IMR-90 (cell line): Measurements from ENCODE around the gene PCDHGA5. TPM values are rescaled to one million over a fixed set of nuclear protein-coding genes. Genes with fewer than 3 reads are reported as not detected.

Experiments used
- ATAC-seq: fragments of 200-7000 bp; cut with Tn5 transposase; 2 replicates; pipeline ENCODE4 v1.9.1; 2020; ENCODE audit warnings: low read depth, mild to moderate bottlenecking, moderate library complexity
- BruUV-seq: library from RNA; stranded (reverse); fragments of 400-500 nt; replicated peaks from 2 replicates; lab custom pipeline; 2021; lab: Mats Ljungman, UMichigan
- CTCF ChIA-PET: fragments of 300-600 bp; formaldehyde crosslinking; extraction: SDS; loops from one replicate; lab custom pipeline; 2021; ENCODE audit warnings: antibody characterized with exemption; lab: Yijun Ruan, JAX
- POLR2A ChIA-PET: fragments of 300-600 bp; sonication (Branson Sonifier 250); formaldehyde crosslinking; loops from one replicate; lab custom pipeline; 2022; ENCODE audit warnings: antibody characterized with exemption; ENCODE audit not compliant: unreplicated experiment; lab: Charles Lee
- DNase-seq: peaks from one replicate; pipeline ENCODE4 v3.0.0; 2013
- H2AFZ ChIP-seq: replicated peaks from 2 replicates; pipeline ENCODE3; 2013; ENCODE audit warnings: low read length, mild to moderate bottlenecking; ENCODE audit not compliant: poor library complexity
- H2AK5ac ChIP-seq: 2 replicates; pipeline ENCODE4 v1.6.1; 2013; ENCODE audit warnings: low read depth, low read length, inconsistent platforms
- H2AK9ac ChIP-seq: replicated peaks from 2 replicates; pipeline ENCODE3; 2013; ENCODE audit warnings: mild to moderate bottlenecking, low read depth, low read length, moderate library complexity; ENCODE audit not compliant: poor library complexity
- H2BK120ac ChIP-seq: 2 replicates; pipeline ENCODE4 v1.6.1; 2013; ENCODE audit warnings: low read depth, low read length, inconsistent platforms
- H2BK15ac ChIP-seq: 3 replicates; pipeline ENCODE4 v1.6.1; 2013; ENCODE audit warnings: low read depth, low read length, inconsistent platforms
- H2BK20ac ChIP-seq: 2 replicates; pipeline ENCODE4 v1.6.1; 2013; ENCODE audit warnings: low read depth, mild to moderate bottlenecking, inconsistent platforms, low read length, moderate library complexity
- H2BK5ac ChIP-seq: 2 replicates; pipeline ENCODE4 v1.6.1; 2013; ENCODE audit warnings: mild to moderate bottlenecking, low read depth, low read length, inconsistent platforms; ENCODE audit not compliant: poor library complexity, severe bottlenecking
- H3K14ac ChIP-seq: replicated peaks from 2 replicates; pipeline ENCODE4 v1.6.1; 2013; ENCODE audit warnings: low read depth, low read length, inconsistent platforms
- H3K18ac ChIP-seq: 2 replicates; pipeline ENCODE4 v1.6.1; 2013; ENCODE audit warnings: low read depth, low read length, control low read depth
- H3K23ac ChIP-seq: 2 replicates; pipeline ENCODE4 v1.6.1; 2013; ENCODE audit warnings: low read depth, low read length, inconsistent platforms
- H3K27ac ChIP-seq: 2 replicates; pipeline ENCODE4 v1.5.1; 2013; ENCODE audit warnings: mild to moderate bottlenecking, control low read depth, low read length; ENCODE audit not compliant: insufficient read depth
- H3K27me3 ChIP-seq: 2 replicates; pipeline ENCODE4 v1.6.1; 2013; ENCODE audit warnings: low read length; ENCODE audit not compliant: control insufficient read depth, insufficient read depth
- H3K36me3 ChIP-seq: 2 replicates; pipeline ENCODE4 v1.6.1; 2013; ENCODE audit warnings: low read length, mixed read lengths; ENCODE audit not compliant: control insufficient read depth, insufficient read depth
- H3K4ac ChIP-seq: 2 replicates; pipeline ENCODE4 v1.6.1; 2013; ENCODE audit warnings: low read depth, low read length, inconsistent platforms
- H3K4me1 ChIP-seq: 2 replicates; pipeline ENCODE4 v1.6.1; 2013; ENCODE audit warnings: low read length, mixed read lengths; ENCODE audit not compliant: control insufficient read depth, insufficient read depth
- H3K4me2 ChIP-seq: 2 replicates; pipeline ENCODE4 v1.6.1; 2013; ENCODE audit warnings: low read depth, mild to moderate bottlenecking, control low read depth, low read length, moderate library complexity
- H3K4me3 ChIP-seq: 2 replicates; pipeline ENCODE4 v1.5.1; 2013; ENCODE audit warnings: low read depth, mild to moderate bottlenecking, control low read depth, low read length, moderate library complexity; ENCODE audit not compliant: insufficient read depth
- H3K56ac ChIP-seq: 2 replicates; pipeline ENCODE4 v1.6.1; 2013; ENCODE audit warnings: low read length, inconsistent platforms; ENCODE audit not compliant: insufficient read depth; ENCODE audit errors: extremely low read depth
- H3K79me1 ChIP-seq, 2 experiments: 2 replicates each; pipeline ENCODE4 v1.6.1; 2013; ENCODE audit warnings: low read length in 2 of 2, inconsistent platforms in 1 of 2, low read depth in 1 of 2
- H3K9ac ChIP-seq: 2 replicates; pipeline ENCODE4 v1.6.1; 2013; ENCODE audit warnings: low read depth, low read length, control low read depth
- H3K9me1 ChIP-seq: 2 replicates; pipeline ENCODE4 v1.6.1; 2013; ENCODE audit warnings: low read length, inconsistent platforms; ENCODE audit not compliant: insufficient read depth
- H3K9me3 ChIP-seq: 2 replicates; pipeline ENCODE4 v1.6.1; 2013; ENCODE audit warnings: low read length; ENCODE audit not compliant: control insufficient read depth, insufficient read depth
- H4K20me1 ChIP-seq: 2 replicates; pipeline ENCODE4 v1.6.1; 2013; ENCODE audit warnings: low read length, inconsistent platforms; ENCODE audit not compliant: insufficient read depth
- H4K5ac ChIP-seq: 2 replicates; pipeline ENCODE4 v1.6.1; 2013; ENCODE audit warnings: mild to moderate bottlenecking, low read depth, low read length, control low read depth
- H4K8ac ChIP-seq, 2 experiments: 2 replicates each; pipeline ENCODE4 v1.6.1; 2013; ENCODE audit warnings: low read depth in 2 of 2, low read length in 2 of 2, control low read depth in 1 of 2, inconsistent platforms in 1 of 2
- H4K91ac ChIP-seq: 2 replicates; pipeline ENCODE4 v1.6.1; 2013; ENCODE audit warnings: low read depth, low read length, inconsistent platforms; ENCODE audit not compliant: insufficient read depth
- NFE2L2 ChIP-seq: fragments of 150-350 bp; IDR thresholded peaks from 2 replicates; pipeline ENCODE4 v1.6.1; 2016; ENCODE audit warnings: low read depth, mild to moderate bottlenecking, low read length
- RCOR1 ChIP-seq: IDR thresholded peaks from 2 replicates; pipeline ENCODE4 v1.6.1; 2012; ENCODE audit warnings: mild to moderate bottlenecking, low read length, improper control_type of control experiment; ENCODE audit not compliant: insufficient replicate concordance
- USF2 ChIP-seq: fragments of 150-350 bp; IDR thresholded peaks from 2 replicates; pipeline ENCODE4 v1.6.1; 2017; ENCODE audit warnings: mild to moderate bottlenecking, antibody characterized with exemption, low read length, low read depth
- WGBS, 2 experiments: methylation state at CpG; one replicate each; pipeline versions ENCODE4 v1.1.5 to v1.1.7; 2013; ENCODE audit warnings: missing lambda C conversion rate in 2 of 2; ENCODE audit not compliant: insufficient read length in 1 of 2; ENCODE audit errors: extremely low coverage in 2 of 2; 5-methylcytosine and 5-hydroxymethylcytosine counted together
- dilution Hi-C: fragments of 300-500 bp; cut with HindIII; formaldehyde crosslinking; loops from one replicate; pipeline ENCODE4 v1.14.3; 2018; ENCODE audit warnings: low sequenced_read_pairs; ENCODE audit not compliant: unreplicated experiment
- in situ Hi-C: fragments of 300-500 bp; cut with MboI; formaldehyde crosslinking; loops from 3 replicates; pipeline ENCODE4 v1.14.3; 2019; ENCODE audit warnings: low sequenced_read_pairs, inconsistent platforms, mixed read lengths
- intact Hi-C: fragments of 100-400 bp; cut with micrococcal nuclease; formaldehyde crosslinking; loops from 2 replicates; pipeline ENCODE4 v1.10.0; 2022
- polyA plus RNA-seq, 3 experiments: library from polyadenylated mRNA; depleted of rRNA; stranded (reverse); fragments of >200 nt; gene quantifications; 2 replicates each; pipeline ENCODE4 v1.2.3, GENCODE V29; 2012; ENCODE audit warnings: low replicate concordance in 1 of 3
- total RNA-seq: library from RNA; depleted of rRNA; stranded (reverse); fragments of >200 nt; gene quantifications from 2 replicates; pipeline ENCODE4 v1.2.3, GENCODE V29; 2012

The PCDHGA5 gene
- total and polyA plus RNA-seq, 2 of the 4 experiments (the other 2 are of a cell fraction): 1.3 to 2.0 TPM

GRCh38 chr5:141384471-141385267 lies 20.7 kb downstream of the PCDHGA5 start:
- Histone ChIP-seq H3K79me1 (peaks cover 7 to 13% of the 10 kb centered on the region in 2 experiments; a peak in 3 of 4 replicates), H2BK5ac (no peak overlapping the region), H3K4ac (no peak overlapping the region), H3K56ac (no peak overlapping the region), H3K9me3 (peaks cover 43% of the 10 kb centered on the region), H2AK9ac (peak overlapping the region; percentile 89), H3K27me3 (no peaks in the 10 kb centered on the region), H3K9me1 (no peaks in the 10 kb centered on the region), H3K4me1 (peaks cover 1% of the 10 kb centered on the region; the same call in 1 of the 2 replicates), H2BK120ac (no peak overlapping the region), H4K91ac (no peak overlapping the region), H3K4me2 (no peak overlapping the region), H3K36me3 (peaks cover 9% of the 10 kb centered on the region; the same call in 1 of the 2 replicates), H4K5ac (no peak overlapping the region), H3K9ac (no peak overlapping the region), H2BK15ac (no peak overlapping the region), H2BK20ac (no peak overlapping the region), H3K14ac (no peak overlapping the region), H2AFZ (peak overlapping the region; percentile 2), H3K23ac (no peak overlapping the region), H4K8ac (no peak overlapping the region), H3K4me3 (no peak overlapping the region), H3K18ac (no peak overlapping the region), H2AK5ac (no peak overlapping the region), H4K20me1 (no peaks in the 10 kb centered on the region), H3K27ac (no peak overlapping the region)
- WGBS, 2 experiments: 59% methylated on average over 23 of the region's 43 CpGs; no CpG with 5 or more reads in 1 of the 2 experiments
- no peak for TF ChIP-seq RCOR1
- TF ChIP-seq USF2: no peak
- no peak for TF ChIP-seq NFE2L2
- in situ Hi-C loops: no loop called here
- ATAC-seq: no peak
- no peak for DNase-seq
- ChIA-PET CTCF (no interaction called here), POLR2A (no interaction called here)
- intact Hi-C loops: no loop called here
- dilution Hi-C loops: no loop called here
- no TSS peak for BruUV-seq
